KG1 (cell line): ENCODE measurements around the gene TRANK1.
"Not testable (repeated sequence)": the region's sequence is repeated elsewhere in the genome, so short reads cannot be mapped to it uniquely, and the experiment has no call there.

ENCODE experiments used
- DNase-seq: peaks from one replicate; lab custom pipeline; 2025; lab: John Stamatoyannopoulos, UW

The TRANK1 gene

GRCh38 chr3:36919439-36920160 is 25.3 kb downstream of the TRANK1 start:
- no peak for DNase-seq

DNA sequence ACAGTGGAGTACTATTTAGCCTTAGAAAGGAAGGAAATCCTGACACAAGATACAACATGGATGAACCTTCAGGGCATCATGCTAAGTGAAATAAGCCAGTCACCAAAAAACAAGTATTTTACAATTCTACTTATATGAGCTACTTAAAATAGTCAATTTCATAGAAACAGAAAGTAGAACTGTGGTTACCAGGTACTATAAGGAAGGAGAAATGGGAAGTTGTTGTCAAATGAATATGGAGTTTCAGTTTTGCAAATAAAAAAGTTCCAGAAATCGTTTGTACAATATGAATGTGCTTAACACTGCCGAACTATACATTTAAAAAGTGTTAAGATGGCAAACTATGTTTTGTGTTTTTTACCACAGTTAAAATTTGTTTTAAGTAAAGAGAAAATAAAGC is 26.8 kb downstream of the TRANK1 start:
- DNase-seq, result no peak

DNA sequence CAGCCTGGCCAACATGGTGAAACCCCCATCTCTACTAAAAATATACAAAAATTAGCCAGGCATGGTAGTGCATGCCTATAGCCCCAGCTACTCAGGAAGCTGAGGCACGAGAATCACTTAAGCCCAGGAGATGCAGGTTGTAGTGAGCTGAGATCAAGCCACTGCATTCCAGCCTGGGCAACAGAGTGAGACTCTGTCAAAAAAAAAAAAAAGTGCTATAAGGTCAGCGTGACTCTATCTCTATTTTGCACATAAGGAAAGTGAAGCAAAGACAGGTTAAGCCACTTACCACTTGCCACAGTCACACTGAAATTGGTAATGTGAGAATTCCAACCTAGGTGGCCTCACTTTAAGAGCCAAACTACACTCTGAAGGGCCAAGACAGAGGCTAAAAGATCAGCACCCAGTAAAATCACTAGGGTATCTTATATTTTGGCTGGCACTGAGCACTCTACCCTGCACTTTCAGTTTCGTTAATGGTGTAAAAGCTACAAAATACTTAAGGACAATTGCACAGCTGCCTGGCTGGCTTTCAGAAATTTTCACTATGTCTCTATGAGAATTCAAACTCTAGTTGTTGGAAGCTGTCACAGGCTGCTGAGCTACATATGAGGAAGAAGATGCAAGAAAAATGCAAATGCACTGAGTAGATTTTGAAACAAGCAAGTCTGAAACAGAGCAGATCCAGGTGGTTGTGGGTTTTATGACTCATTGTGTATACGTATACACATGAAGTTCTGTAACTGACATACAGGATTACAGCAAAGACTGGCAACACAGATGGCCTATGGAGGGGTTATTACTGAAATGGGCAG is 32.7 kb downstream of the TRANK1 start:
- peak; percentile 48 for DNase-seq

DNA sequence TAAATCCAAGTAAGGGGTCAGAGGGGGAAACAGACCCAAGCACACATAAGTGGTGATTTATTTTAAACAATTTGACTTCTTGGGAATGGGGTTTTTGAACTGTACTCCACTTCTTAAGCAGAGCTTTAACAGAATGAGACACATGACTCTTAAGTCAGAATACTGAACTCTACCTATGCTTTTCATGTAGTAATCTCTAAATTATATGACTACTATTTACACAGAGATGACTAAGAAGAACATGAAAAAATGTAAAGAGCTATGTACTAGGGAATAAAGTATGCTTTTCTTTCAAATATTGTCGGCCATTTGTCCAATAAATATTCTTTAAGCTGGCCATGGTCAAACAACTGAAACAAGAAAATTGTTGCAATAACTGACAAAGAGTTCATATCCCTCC is 35.2 kb downstream of the TRANK1 start:
- no peak for DNase-seq

DNA sequence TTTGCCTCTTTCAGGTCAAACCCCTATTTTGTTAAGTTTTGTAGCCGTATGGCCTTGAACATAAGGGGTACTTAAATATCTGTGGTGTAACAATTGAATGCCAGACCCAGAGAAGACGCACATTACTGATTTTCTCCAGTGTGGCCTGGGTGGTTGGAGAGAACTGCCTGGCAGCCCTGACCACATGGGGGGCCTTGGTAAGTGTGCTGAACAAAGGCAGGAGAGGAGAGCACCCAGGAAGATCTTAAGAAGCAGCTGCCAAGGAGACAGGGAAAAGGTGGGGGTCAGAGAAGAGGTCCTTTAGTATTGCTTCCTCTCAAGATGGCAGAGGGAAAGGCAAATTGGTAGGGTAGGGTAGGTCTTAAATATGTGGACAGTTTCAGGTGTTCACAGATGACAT is 35.7 kb downstream of the TRANK1 start:
- DNase-seq, result no peak

- DNase-seq, result no peak
These were observed 36.1 kb downstream of the TRANK1 start for GRCh38 chr3:36908647-36909180.

DNA sequence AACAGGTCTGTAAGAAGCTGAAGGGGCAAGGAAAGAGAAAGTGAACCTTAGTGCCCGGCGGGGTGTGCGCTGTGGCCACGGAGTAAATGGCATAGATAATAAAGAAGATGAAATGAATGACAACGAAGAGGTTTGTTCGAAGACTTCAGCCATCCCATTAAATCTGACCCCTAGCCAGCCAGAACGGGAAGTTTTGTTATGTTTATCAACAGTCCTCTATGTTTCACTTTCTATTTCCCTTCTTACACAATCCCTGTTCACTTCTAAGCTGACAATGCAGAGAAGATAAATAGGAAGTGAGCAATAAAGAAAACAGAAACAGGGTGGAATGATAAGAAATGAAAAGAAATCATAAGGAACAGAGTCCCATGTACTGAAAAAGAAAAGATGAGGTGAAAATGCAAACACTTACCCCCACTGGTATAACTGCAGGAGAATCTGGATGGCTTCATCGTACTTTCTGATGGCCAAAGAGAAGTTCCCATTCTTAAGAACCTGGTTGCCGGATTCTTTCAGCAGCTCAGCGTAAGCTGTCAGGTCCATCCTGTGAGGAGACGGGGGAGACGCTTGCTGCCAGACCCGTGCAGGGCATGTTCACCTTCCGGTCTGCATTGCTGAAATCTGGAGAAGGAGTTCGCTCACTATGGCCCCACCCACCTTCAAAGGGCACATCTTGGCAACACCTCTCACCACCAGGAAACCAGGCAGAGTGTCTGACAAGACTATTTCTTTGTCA is 36.8 kb downstream of the TRANK1 start:
- DNase-seq, result no peak

- DNase-seq, result no peak
These were observed 38.2 kb downstream of the TRANK1 start for GRCh38 chr3:36906504-36907149.

GRCh38 chr3:36905545-36905944 is 39.3 kb downstream of the TRANK1 start:
- no peak for DNase-seq

GRCh38 chr3:36904641-36905040 is 40.2 kb downstream of the TRANK1 start:
- no peak for DNase-seq

DNA sequence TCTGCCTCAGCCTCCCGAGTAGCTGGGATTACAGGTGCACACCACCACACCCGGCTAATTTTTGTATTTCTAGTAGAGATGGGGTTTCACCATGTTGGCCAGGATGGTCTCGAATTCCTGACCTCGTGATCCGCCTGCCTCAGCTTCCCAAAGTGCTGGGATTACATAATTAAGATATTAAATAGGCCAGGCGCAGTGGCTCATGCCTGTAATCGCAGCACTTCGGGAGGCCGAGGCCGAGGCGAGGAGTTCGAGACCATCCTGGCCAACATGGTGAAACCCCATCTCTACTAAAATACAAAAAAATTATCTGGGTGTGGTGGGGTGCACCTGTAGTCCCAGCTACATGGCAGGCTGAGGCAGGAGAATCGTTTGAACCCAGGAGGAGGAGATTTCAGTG is 40.8 kb downstream of the TRANK1 start:
- not testable (repeated sequence) for DNase-seq

- DNase-seq, result no peak
These were observed 41.6 kb downstream of the TRANK1 start for GRCh38 chr3:36903119-36903882.

DNA sequence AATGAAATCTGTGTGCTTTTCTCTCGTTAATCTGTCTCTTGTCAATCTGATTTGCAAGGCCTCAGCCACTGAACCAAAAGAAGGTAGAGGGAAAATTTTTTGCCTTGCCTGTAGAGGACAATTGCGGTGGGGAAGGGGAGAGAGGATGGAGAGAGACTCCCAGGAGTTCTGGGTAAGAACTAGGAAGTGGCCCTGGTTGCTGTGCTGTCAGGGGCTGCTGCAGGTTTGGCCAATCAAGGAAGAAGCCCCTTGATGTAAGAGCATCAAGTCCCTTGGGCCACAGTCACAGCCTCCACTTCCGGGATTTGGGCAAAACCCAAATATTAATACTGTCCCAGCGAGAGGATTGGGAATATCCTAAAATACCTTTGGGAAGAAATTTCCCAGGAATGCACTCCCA is 43.3 kb downstream of the TRANK1 start:
- DNase-seq, result no peak

DNA sequence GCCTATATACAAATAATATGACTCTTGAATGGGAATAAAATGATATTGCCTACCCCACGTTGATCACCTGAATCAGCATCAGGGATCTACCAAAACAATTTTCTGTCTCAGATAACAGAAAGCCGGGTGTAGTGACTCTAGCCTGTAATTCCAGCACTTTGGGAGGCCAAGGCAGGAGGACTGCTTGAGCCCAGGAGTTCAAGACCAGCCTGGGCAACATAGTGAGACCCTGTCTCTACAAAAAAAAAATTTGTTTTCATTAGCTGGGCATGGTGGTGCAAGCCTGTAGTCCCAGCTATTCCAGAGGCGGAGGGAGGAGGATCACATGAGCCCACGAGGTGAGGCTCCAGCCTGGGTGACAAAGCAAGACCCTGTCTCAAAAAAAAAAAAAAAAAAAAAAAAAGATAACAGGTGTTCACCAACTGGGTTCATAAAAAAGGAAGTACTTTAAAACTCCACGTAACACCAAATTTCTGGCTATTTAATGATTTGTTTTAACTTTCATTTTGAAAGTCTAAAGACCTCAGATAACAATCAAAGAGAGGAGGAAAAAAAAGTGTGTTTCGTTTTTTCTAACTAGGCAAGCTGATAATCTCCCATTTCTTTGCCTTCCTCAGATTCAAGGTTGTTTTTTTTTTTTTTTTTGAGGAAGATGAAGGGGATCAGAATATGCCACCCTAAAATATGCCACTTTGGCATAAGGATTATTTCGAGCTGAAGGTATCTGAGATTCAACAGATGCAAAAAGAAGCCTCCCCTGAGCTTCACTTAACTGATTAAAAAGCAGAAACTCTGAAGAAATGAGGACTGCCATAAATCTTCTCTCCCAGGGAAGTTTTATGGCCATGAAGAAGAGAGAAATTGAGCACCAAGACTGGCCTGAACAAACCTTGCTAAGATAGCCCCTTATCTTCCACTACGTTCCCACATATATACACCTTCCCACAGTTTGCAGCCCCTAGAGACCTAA is 44.1 kb downstream of the TRANK1 start:
- DNase-seq, result no peak

DNA sequence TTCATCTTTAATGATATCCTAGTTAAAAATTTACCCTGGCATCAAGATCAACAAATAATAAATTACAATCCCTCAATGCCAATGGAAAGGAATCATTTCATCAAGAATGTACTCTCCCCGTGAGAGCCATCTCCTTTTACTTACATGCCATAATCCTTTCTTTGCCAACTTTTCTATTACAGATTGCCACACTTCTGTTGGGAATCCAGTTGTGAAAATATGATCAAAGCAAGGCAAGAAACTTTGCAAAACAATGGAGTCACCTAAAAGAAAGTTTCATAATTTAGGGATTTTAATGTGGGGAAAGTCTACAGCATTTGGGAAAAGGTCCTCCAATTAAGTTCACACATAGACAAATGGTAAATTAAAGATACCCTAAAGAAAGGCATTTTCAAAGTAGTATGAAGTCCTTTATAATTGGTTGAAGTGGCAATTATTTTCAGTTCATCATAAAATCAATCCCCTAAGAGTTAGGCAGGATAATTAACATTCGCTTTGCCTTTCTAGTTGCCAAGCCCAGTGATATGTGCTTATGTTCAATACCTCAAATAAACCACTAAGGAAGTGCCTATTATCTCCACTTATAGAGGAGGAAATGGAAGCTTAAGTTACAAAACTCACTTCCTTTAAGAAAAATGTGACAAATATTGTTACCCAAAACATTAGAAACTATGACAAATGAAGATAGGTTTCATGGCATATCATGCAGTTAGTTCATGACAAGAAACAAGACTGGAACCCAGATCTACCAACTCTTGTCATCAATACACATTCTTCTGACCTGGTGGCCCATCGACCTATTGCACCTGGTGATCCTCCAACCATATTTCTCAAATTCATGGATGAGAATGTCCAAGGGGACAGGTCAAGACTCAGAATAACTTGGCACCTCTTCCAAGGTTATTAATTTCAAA is 49.1 kb downstream of the TRANK1 start:
- DNase-seq, result no peak

DNA sequence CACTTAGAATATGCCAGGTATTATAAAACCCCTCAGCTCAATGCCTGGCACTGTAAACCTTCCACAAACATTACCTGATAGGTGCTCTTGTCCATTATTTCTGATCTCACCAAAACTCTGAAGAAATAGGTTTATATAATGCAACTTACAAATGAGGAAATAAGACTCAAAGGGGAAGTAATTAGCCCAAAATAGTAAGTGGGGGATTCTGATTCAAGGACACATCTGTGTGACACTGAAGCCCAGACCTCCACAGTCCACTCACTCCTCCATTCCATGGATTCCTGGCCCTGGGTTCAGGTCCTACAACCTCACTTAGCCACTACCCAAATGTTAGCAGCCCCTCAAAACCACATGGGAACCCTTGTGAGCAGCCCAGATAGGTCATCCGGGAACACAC is 49.9 kb downstream of the TRANK1 start:
- no peak for DNase-seq

GRCh38 chr3:36893826-36894225 is 51.0 kb downstream of the TRANK1 start:
- DNase-seq, result no peak

DNA sequence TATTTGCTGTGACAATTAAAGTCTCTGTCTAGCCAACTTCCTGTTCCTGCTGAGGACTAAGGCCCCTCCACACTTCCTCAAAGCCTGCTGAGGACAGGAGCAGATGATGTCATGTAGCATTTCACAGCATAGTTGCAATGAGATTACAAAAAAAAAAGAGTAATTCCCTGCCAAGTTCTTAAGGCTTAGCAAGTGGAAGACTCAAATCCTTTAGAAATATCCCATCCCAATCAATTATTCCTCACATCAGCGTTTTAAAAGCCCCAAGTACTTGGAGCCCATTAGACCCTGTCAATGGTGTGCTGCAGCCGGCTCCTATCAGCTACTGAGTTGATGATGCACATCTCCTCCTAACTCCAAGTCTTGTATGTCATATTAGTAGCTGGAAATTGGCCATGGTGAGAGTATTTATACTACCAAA is 51.7 kb downstream of the TRANK1 start:
- peak; percentile 65 for DNase-seq
